Right renal cortex interstitium (tissue), 3 donors: ENCODE results near the gene CST7. TPM values are rescaled to one million over a fixed set of nuclear protein-coding genes. Genes with fewer than 3 reads are reported as not detected.
"Not testable (repeated sequence)": the region's sequence is repeated elsewhere in the genome, so short reads cannot be mapped to it uniquely, and the experiment has no call there.

Source experiments
- DNase-seq, 3 donors: peaks; one replicate each; pipeline ENCODE4 v3.0.0-alpha.2; 2013; ENCODE audit warnings: low read depth in 3 of 3, low spot score in 2 of 3
- polyA plus RNA-seq, 3 donors: library from polyadenylated mRNA; unstranded; fragments of 120-200 nt; gene quantifications; one replicate each; pipeline ENCODE4 v1.2.1, GENCODE V29; 2013; ENCODE audit not compliant: insufficient read length in 3 of 3

CST7 gene
- polyA plus RNA-seq, 3 donors, result 0.12 to 0.79 (median 0.51) TPM

DNA sequence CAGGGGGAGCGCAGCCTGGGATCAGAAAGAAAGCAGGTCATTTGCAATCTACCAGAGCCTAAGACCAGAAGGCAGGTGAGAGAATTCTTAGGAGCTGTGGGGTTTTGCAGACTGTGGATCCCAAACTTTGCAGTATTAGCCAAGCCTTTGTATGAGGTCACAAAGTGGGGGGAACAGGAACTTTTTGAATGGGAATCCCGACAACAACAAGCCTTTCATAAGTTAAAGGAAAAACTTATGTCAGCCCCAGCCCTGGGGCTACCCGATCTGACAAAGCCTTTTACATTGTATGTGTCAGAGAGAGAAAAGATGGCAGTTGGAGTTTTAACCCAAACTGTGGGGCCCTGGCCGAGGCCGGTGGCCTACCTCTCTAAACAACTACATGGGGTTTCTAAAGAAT, 19.8 kb upstream of the CST7 start:
- DNase-seq, result not testable (repeated sequence)

DNA sequence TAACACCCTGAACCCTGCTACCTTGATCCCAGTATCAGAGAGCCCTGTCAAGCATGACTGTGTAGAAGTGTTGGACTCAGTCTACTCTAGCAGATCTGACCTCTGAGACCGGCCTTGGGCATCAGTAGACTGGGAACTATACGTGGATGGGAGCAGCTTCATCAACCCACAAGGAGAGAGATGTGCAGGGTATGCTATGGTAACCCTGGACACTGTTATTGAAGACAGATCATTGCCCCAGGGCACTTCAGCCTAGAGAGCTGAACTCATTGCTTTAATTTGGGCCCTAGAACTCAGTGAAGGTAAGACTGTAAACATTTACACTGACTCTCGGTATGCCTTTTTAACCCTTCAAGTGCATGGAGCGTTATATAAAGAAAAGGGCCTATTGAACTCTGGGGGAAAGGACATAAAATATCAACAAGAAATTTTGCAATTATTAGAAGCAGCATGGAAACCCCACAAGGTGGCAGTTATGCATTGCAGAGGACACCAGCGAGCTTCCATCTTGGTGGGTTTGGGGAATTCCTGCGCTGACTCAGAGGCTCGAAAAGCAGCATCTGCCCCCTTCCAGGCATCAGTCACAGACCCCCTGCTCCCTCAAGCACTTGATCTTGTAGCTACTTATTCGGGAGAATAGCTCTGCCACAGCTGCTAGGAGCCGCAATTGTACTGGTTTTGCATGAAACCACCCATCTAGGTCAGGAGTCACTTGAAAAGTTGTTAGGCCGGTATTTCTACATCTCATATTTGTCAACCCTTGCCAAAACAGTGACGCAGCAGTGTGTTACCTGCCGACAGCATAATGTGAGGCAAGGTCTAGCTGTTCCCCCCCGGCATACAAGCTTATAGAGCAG, 19.0 kb upstream of the CST7 start:
- DNase-seq, result peak; percentile 25 to 44 (median 27)

DNA sequence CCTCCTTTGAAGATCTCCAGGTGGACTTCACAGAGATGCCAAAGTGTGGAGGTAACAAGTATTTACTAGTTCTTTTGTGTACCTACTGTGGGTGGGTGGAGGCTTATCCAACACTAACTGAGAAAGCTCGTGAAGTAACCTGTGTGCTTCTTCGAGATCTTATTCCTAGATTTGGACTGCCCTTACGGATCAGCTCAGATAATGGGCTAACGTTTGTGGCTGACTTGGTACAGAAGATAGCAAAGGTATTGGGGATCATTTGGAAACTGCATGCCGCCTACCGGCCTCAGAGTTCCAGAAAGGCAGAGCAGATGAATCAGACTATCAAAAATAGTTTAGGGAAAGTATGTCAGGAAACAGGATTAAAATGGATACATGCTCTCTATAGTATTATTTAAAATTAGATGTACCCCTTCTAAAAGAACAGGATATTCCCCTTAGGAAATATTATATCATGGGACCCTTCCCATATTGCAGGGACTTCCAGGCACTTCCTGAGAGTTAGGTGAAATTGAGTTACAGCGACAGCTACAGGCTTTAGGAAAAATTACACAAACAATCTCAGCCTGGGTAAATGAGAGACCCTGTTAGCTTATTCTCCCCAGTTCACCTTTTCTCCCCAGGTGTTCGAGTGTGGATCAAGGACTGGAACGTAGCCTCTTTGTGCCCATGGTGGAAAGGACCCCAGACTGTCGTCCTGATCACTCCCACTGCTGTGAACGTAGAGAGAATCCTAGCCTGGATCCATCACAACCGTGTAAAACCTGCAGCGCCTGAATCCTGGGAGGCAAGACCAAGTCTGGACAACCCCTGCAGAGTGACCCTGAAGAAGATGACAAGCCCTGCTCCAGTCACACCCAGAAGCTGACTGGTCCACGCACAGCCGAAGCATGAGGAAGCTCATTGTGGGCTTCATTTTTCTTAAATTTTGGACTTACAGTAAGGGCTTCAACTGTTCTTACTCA, 18.1 kb upstream of the CST7 start:
- DNase-seq, result not testable (repeated sequence)

DNA sequence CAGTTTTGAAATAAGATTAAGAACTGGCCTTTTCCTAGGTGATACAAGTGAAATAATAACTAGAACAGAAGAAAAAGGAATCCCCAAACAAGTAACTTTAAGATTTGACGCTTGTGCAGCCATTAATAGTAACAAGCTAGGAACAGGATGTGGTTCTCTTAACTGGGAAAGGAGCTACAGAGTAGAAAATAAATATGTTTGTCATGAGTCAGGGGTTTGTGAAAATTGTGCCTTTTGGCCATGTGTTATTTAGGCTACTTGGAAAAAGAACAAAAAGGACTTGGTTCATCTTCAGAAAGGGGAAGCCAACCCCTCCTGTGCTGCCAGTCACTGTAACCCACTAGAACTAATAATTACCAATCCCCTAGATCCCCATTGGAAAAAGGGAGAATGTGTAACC, 17.2 kb upstream of the CST7 start:
- not testable (repeated sequence) for DNase-seq

DNA sequence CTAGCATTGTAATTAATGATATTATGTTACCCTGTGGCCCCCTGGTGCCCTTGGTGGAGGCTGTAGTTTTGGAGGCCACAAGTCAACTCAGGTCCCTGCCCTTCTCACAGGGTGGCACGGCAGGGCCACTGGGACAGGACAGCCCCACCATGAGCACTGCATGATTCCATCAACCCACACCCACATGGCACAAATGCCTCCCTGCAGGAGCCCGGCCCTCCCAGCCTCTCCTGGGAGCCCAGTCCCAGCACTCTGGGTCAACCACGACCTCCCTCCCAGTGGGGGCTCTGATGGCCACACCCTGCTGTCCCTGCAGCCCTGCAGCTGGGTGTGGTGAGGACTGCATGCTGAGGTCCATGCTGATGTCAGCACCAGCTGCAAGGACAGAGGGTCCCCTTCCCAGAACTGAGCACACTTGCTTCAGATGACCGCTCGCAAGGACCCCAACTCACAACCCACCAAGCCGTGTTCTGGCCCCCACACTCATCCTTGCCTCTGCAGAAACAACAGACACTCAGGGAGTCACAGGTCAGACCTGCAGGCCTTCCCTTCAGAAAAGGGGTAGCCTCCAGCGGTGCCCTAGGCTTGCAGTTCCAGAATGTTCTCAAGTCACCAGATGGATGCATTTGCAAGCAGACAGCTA, 15.7 kb upstream of the CST7 start:
- DNase-seq, result no peak

DNA sequence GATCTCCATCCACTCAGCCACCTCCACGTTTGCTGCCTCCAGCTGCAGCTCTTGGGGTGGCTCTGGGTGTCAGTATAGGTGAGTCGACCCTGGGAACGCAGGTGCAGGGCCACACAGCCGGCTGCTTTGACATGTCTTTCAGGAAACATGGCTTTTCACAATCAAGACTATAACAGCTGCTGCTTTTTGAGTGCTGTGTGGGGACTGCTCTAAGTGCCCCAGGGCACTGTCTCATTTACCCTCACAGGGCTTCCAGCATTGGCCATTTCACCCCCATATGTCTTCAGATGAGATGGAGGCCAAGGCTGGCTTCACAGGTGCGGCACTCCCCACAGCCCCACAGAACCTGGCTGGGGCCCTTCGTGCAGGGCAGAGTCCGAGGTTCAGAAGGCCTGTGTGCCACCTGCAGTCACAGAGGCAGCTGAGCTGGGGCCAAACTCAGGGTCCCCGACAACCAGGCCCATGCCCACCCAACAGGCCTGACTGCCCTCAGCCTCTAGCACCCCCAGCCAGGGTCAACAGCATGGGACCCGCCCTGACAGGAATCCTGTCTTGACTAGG, 14.9 kb upstream of the CST7 start:
- DNase-seq, result no peak

DNA sequence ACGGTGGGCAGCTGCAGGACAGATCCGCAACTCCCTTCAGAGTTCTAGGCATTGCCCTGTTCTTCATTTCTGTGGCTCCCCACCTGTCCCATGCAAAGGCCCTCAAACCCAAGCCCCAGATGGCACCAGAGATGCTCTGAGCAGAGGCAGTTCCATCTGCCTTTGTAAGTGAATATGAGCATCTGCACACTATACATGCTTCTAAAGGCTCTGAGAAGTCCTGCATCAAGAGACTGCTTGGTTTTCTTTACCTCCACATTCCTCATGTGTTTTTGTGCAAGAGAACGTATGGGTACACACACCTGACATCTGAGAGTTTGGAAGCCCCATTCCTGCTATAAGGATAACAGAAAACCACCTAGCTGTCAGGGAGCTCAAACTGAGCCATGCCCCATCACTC, 14.4 kb upstream of the CST7 start:
- DNase-seq, result no peak

DNA sequence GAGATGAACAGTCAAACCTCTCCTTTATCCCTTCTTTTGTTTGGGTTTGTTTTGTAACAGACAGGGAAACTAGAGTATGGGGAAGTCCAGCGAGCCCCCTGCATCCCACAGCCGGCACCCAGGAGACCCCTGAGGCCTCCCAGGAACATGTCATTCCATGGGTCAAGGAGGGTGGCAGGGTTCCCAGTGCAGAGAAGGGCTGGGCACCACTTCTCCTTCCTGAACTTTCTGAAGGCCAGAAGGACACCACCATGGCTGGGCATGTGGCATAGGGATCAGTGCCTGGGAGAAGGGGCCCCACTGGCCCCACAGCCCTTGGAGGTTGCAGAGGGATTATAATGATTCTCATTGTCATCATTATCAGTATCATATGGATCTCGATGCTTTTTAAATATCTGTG, 13.9 kb upstream of the CST7 start:
- DNase-seq, result no peak

DNA sequence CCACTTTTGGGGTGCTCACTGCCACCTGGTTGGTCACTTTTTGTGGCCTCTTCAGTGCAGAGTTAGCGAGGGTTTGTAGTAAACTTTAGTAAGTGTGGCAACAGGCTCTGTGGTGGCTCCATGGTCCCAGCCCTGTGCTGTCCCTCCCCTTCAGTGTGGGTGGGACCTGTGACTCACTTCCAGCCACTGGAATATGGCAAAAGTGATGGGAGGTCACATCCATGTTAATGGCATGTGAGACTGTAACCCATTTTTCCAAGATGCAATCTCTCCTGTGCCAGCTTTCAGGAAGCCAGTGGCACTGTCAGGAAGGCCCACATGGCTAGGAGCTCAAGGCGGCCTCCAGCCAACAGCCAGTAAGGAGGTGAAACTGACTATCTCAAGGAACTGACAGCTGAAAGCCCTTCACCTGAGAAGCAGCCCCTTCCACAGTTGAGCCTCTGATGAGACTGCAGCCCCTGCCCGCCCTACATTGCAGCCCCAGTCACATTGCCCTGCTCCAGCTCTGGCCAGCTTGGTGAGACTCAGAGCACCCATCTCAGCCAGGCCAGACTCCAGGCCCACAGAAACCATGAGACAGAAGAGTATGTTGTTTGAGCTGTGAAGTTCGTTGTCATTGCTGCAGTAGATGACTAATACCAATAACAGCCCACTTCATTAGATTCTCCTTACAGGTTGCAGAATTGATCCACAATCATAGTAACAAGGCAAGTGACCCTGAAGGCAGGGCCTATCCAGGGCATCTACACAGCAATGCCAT, 13.1 kb upstream of the CST7 start:
- DNase-seq, result no peak

DNA sequence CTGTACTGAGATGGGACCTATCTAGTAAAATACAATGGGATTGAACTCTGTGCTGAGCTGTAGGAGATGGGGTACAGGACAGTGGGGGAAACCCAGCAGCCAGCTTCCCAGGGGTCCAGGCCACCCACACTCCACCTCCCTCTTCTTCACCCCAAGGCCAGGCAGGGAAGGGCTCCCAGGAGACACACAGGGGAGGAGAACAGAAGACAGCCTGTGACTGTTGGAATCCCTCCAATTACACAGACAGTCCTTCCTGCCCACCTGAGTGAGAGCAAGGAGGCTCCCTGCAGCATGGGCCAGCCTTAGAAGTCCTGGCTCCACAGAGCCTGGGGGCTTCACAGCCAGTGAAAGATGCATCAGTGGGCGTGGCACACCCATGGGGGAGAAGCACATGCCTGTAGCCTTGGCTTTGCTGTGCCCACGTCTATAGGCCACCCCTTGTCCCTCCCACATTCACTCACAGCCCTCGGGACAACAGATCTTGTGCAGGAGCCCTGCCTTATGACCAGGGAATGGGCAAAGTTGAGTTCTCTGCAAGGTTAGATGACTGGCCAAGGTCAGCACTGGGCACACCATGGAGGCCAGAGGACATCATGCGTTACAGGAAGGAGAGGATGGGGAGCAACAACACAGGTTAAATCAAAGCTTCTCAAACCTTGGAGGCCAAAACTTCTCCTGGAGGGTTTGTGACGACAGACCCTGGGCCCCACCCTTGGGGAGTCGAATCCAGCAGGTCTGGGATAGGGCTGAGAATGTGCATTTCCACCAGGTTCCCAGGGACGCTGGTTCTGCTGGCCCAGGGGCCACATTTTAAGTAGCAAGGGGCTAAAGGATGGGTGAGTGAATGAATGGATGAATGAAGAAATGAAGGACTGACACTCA, 12.3 kb upstream of the CST7 start:
- DNase-seq, result no peak

DNA sequence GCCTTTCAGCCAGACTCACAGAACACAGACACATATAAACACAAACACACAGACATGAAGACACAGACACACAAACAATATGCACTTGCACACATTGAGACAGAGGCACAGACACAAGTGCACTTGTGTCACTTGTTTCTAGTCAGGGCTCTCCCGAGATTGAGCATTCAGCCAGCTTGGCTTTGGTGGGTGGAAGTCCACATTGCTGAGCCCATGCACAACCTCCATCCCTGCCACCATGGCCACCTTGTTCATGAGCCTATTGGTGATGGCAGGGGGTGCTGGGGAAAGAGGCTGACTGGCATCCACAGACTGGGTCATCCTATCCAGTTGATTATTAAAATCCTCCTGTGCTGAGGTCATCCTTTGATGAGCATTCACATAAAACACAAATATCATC, 11.5 kb upstream of the CST7 start:
- no peak for DNase-seq

DNA sequence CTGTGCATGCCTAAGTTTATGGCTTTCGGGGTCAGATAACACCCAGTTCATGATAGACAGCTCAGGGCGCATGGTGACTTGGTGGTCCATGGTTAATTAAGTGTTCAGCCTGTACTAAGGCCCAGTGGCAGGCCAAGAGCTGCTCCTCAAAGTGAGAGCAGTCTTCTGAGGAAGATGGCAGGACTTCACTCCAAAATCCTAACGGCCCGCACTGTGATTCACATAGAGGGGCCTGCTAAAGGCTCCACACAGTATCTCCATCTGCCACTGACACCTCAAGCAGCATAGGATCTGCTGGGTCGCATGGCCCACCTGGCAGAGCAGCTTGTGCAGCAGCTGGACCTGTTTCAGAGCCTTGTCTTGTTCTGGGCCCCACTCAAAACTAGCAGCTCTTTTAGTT, 10.6 kb upstream of the CST7 start:
- DNase-seq, result no peak

DNA sequence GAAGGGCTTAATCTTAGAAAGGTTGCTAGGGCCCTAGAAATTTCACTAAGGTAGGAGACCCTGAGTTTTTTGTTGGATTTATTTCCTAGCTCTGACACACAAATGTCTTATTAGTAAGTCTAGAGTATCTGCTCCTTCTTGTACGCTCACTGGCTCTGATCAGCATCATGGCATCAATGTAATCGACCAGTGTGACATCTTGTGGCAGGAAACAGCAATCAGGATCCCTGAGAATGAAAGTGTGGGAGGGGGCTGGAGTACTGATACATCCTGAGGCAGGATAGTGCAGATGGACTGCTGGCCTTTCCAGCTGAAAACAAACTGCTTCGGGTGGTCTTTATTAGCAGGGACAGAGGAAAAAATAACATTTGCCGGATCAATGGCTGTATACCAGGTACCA, 10.0 kb upstream of the CST7 start:
- no peak for DNase-seq

DNA sequence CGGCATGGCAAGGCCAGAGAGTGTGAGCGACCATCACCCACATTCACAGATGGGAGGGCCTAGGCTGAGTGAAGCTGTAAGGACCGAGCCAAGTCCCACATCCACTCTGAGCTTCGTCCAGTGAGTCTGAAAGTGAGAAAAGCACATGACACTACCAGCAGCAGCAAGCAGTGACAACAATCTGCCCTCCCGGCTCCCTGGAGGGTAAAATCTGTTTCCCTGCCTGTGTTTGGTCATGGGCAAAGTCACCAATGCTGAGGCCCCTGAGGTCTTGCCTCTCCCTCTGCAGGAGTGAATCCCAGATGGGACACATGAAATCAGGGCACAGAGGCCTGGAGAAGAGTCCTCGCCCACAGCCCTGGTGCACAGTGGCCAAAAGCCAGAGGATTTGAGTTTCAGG, 6.4 kb upstream of the CST7 start:
- DNase-seq, result no peak

DNA sequence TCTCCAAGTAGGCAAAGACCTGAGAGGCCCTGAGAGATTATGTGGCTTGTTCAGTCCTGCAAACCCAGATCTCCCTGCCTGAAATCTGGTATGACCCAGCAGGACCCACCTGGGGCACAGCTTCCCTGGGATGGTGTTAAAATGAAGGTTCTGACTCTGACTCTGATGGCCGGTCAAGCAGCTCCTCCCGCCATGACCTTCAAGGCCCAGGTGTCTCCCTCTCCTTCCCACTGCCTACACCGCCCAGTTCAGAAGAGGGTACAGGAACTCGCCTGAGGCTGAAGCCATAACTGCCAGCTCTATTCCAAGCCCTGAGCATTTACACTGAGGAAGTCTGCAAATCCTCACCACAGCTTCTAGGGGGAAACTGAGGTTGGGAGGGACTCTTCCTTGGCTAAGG, 5.9 kb upstream of the CST7 start:
- no peak for DNase-seq

DNA sequence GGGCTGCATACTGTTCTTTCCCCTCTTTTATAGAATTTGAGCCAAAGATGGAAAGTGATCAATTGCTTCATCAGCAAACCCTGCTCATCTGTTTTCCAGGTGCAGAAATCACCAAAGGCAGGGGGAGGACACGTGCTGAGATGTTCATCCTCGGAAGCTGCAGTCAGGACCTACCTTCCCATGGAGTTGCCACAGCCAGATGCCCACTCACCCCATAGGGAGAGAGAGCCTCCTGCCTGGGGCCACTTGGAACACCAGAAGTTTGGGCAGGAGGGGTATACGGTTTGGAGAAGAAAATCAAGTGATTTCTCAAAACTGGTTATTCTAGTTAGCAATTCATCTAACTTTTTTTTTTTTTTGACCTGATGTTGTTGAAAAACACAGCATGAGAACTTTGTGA, 5.3 kb upstream of the CST7 start:
- no peak for DNase-seq

DNA sequence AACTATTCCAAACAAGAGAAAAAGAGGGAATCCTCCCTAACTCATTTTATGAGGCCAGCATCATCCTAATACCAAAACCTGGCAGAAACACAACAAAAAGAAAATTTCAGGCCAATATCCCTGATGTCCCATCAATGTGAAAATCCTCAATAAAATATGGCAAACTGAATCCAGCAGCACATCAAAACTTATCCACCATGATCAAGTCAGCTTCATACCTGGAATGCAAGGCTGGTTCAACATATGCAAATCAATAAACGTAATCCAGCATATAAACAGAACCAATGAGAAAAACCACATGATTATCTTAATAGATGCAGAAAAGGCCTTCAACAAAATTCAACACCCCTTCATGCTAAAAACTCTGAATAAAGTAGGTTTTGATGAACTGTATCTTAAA, 2.7 kb upstream of the CST7 start:
- DNase-seq, result not testable (repeated sequence)

DNA sequence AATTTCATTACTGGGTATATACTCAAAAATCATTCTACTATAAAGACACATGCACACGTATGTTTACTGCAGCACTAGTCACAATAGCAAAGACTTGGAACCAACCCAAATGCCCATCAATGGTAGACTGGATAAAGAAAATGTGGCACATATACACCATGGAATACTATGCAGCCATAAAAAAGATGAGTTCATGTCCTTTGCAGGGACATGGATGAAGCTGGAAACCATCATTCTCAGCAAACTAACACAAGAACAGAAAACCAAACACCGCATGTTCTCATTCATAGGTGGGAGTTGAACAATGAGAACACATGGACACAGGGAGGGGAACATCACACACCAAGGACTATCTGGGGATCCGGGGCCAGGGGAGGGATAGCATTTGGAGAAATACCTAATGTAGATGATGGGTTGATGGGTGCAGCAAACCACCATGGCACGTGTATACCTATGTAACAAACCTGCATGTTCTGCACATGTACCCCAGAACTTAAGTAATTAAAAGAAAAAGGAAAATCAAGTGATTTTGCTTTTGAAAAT, 602 bp upstream of the CST7 start:
- not testable (repeated sequence) for DNase-seq

DNA sequence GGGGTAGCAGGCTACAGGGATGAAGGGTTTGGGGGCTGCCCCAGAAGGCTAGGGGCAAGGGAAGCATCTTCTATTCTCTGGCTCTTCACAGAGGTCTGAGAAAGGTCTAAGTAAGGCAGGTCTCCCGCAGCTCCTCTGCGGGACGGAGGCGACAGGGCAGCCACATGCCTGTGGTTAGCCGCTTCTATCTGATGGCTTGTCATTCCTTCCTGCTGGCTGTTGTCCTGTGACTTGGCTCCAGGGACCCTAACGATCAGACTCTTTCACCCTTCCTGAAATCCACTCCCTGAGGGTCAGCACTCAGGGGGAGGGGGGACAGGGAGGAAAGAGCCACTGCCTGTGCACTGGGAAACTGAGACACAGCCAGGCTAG, 673 bp downstream of the CST7 start:
- no peak for DNase-seq
